ENCODE data around the gene IDH2. TPM values are rescaled to one million over a fixed set of nuclear protein-coding genes. Genes with fewer than 3 reads are reported as not detected.
A peak's percentile ranks its signal among the peaks of the same experiment; 100 is the strongest.
"Not testable (repeated sequence)": the region's sequence is repeated elsewhere in the genome, so short reads cannot be mapped to it uniquely, and the experiment has no call there.

Gene IDH2
- total RNA-seq: 100 to 1,000 TPM; 149 to 318 TPM
- 100 to 1,000 TPM; 278 to 339 TPM for polyA plus RNA-seq

DNA sequence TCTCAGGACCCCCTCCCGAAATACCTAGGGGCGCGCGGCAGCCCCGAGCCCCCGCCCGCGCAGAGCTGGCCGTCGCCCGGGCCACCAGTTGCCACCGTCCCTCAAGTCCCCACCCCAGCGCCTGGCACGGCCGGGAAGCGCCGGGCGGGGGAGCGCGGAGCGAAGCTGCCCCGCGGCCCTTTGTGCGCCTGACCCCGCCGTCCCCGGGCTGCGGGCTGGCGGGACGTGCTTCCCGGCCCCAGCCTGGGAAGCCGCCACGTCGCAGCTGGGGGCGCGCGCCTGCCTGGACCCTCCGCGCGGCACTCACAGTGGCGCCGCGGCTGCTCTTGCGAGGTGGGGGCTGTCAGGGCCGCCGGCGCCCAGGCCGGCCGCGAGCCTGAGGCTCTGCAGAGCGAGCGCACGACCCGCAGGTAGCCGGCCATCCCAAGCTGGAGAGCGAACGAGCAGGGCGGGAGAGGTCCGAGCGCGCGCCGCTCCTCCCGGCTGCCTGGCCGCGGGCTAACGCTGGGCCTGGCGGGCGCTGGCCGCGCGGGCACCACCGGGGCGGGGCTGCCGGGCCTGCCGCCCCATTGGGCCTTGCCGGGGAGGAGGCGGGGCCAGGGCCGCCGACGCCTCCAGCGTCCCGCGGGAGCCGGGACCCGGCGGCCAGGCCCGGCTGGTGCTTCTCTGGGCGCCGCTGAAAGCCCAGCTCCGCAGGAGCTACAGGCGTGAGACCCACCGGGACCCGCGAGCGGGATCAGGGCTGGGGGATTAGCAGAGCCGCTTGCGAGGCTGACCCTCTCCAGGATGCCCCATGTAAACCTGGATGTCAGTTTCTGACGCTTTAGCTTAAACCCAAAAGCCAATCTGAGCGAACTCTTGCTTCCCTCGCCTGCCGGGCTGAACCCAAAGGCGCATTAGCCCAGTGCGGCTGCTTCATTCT, at the start of gene IDH2:
Gene IDH2, minus strand, starts transcription at position 500 of the 922 bp plus-strand sequence. Its CDS starts 78 bp downstream, at position 422.
- H3K4me1 ChIP-seq (ENCODE audit: control insufficient read depth in 4 of 4, insufficient read depth in 4 of 4, low read length in 3 of 4): peaks cover 18 to 61% (median 33%) of the 10 kb centered on the region in 4 donors

DNA sequence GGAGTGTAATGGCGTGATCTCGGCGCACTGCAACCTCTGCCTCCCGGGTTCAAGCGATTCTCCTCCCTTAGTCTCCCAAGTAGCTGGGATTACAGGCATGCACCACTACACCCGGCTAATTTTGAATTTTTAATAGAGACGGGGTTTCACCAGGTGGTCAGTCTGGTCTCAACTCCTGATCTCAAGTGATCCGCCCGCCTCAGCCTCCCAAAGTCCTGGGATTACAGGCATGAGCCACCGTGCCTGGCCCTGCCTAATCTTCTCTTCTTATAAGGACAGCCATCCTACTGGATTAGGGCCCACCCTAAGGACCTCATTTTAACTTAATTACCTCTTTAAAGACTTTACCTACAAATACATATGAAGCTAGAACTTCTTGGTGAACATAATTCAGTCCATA, 48.3 kb upstream of the IDH2 start:
- H3K27me3 ChIP-seq (ENCODE audit: control insufficient read depth in 4 of 4, insufficient read depth in 4 of 4, low read length in 3 of 4); H3K4me3 ChIP-seq (ENCODE audit: low read depth in 1 of 3, low read length in 3 of 3); H3K36me3 ChIP-seq (ENCODE audit: control insufficient read depth in 4 of 4, insufficient read depth in 3 of 4, low read depth in 1 of 4, low read length in 3 of 4); DNase-seq (ENCODE audit: low spot score); H3K9ac ChIP-seq (ENCODE audit: low read depth in 1 of 2, low read length in 2 of 2); H3K9me3 ChIP-seq (ENCODE audit: control insufficient read depth in 4 of 4, low read length in 3 of 4): not testable (repeated sequence)
- peak overlapping the region; percentile 90 to 100 for H3K27ac ChIP-seq (ENCODE audit: low read depth in 1 of 2, low read length in 2 of 2)
- peaks cover 0 to 43% (median 15%) of the 10 kb centered on the region in 4 donors for H3K4me1 ChIP-seq (ENCODE audit: control insufficient read depth in 4 of 4, insufficient read depth in 4 of 4, low read length in 3 of 4)
- WGBS: 96% methylated on average over 10 of the region's 10 CpGs

More for the DNA sequence above, at the start of gene IDH2:
- no peaks in the 10 kb centered on the region for H3K36me3 ChIP-seq (ENCODE audit: control insufficient read depth in 4 of 4, insufficient read depth in 3 of 4, low read depth in 1 of 4, low read length in 3 of 4)
- H3K27ac ChIP-seq (ENCODE audit: low read depth in 1 of 2, low read length in 2 of 2): peak within 1 kb of the TSS; percentile 96 to 98
- peak; percentile 82 for DNase-seq (ENCODE audit: low spot score)
- H3K27me3 ChIP-seq (ENCODE audit: control insufficient read depth in 4 of 4, insufficient read depth in 4 of 4, low read length in 3 of 4): no peaks in the 10 kb centered on the region
- under 1% methylated on average over 104 of the region's 104 CpGs for WGBS
- peak within 1 kb of the TSS; percentile 74 to 90 (median 83) for H3K4me3 ChIP-seq (ENCODE audit: low read depth in 1 of 3, low read length in 3 of 3)
- H3K9ac ChIP-seq (ENCODE audit: low read depth in 1 of 2, low read length in 2 of 2): peak within 1 kb of the TSS; percentile 92 to 98
- TF ChIP-seq NR2F2 (IDR thresholded peaks at IDR 0.05) (no peak), FOXA2 (IDR thresholded peaks at IDR 0.05) (no peak), YY1 (IDR thresholded peaks at IDR 0.05) (peak; percentile 50), JUND (IDR thresholded peaks at IDR 0.05) (no peak), RXRA (IDR thresholded peaks at IDR 0.05) (peak in 1 of 2 donors; percentile 13), HNF4G (IDR thresholded peaks at IDR 0.05) (no peak), SP1 (IDR thresholded peaks at IDR 0.05) (no peak), ATF3 (IDR thresholded peaks at IDR 0.05) (no peak), TAF1 (conservative IDR thresholded peaks at IDR 0.05) (peak; percentile 37), HNF4A (conservative IDR thresholded peaks at IDR 0.05) (no peak), RAD21 (IDR thresholded peaks at IDR 0.05) (peak in 1 of 2 donors; percentile 21)
- TF ChIP-seq, protein P1, sequence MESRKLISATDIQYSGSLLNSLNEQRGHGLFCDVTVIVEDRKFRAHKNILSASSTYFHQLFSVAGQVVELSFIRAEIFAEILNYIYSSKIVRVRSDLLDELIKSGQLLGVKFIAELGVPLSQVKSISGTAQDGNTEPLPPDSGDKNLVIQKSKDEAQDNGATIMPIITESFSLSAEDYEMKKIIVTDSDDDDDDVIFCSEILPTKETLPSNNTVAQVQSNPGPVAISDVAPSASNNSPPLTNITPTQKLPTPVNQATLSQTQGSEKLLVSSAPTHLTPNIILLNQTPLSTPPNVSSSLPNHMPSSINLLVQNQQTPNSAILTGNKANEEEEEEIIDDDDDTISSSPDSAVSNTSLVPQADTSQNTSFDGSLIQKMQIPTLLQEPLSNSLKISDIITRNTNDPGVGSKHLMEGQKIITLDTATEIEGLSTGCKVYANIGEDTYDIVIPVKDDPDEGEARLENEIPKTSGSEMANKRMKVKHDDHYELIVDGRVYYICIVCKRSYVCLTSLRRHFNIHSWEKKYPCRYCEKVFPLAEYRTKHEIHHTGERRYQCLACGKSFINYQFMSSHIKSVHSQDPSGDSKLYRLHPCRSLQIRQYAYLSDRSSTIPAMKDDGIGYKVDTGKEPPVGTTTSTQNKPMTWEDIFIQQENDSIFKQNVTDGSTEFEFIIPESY (IDR thresholded peaks at IDR 0.05): no peak
- TF ChIP-seq, protein P2, sequence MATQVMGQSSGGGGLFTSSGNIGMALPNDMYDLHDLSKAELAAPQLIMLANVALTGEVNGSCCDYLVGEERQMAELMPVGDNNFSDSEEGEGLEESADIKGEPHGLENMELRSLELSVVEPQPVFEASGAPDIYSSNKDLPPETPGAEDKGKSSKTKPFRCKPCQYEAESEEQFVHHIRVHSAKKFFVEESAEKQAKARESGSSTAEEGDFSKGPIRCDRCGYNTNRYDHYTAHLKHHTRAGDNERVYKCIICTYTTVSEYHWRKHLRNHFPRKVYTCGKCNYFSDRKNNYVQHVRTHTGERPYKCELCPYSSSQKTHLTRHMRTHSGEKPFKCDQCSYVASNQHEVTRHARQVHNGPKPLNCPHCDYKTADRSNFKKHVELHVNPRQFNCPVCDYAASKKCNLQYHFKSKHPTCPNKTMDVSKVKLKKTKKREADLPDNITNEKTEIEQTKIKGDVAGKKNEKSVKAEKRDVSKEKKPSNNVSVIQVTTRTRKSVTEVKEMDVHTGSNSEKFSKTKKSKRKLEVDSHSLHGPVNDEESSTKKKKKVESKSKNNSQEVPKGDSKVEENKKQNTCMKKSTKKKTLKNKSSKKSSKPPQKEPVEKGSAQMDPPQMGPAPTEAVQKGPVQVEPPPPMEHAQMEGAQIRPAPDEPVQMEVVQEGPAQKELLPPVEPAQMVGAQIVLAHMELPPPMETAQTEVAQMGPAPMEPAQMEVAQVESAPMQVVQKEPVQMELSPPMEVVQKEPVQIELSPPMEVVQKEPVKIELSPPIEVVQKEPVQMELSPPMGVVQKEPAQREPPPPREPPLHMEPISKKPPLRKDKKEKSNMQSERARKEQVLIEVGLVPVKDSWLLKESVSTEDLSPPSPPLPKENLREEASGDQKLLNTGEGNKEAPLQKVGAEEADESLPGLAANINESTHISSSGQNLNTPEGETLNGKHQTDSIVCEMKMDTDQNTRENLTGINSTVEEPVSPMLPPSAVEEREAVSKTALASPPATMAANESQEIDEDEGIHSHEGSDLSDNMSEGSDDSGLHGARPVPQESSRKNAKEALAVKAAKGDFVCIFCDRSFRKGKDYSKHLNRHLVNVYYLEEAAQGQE (IDR thresholded peaks at IDR 0.05): peak; percentile 80
- no peaks in the 10 kb centered on the region for H3K9me3 ChIP-seq (ENCODE audit: control insufficient read depth in 4 of 4, low read length in 3 of 4)

Data from liver (tissue), 9 donors.